ENCODE results near the gene ADAMTS15. TPM values are rescaled to one million over a fixed set of nuclear protein-coding genes. Genes with fewer than 3 reads are reported as not detected.
A peak's percentile ranks its signal among the peaks of the same experiment; 100 is the strongest.

Gene ADAMTS15
- total and polyA plus RNA-seq, 7 donors, result 0.46 to 8.9 (median 2.4) TPM

DNA sequence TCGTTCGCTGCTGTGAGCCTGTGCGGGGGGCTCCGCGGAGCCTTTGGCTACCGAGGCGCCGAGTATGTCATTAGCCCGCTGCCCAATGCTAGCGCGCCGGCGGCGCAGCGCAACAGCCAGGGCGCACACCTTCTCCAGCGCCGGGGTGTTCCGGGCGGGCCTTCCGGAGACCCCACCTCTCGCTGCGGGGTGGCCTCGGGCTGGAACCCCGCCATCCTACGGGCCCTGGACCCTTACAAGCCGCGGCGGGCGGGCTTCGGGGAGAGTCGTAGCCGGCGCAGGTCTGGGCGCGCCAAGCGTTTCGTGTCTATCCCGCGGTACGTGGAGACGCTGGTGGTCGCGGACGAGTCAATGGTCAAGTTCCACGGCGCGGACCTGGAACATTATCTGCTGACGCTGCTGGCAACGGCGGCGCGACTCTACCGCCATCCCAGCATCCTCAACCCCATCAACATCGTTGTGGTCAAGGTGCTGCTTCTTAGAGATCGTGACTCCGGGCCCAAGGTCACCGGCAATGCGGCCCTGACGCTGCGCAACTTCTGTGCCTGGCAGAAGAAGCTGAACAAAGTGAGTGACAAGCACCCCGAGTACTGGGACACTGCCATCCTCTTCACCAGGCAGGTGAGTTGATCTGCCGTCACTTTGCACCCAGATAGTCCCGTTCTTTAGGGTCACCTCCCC is 1.0 kb downstream of the ADAMTS15 start:
- TF ChIP-seq POLR2AphosphoS5 (IDR thresholded peaks at IDR 0.05) (no peak), EP300 (IDR thresholded peaks at IDR 0.05) (no peak), POLR2A (IDR thresholded peaks at IDR 0.05) (no peak)
- TF ChIP-seq, protein P1, sequence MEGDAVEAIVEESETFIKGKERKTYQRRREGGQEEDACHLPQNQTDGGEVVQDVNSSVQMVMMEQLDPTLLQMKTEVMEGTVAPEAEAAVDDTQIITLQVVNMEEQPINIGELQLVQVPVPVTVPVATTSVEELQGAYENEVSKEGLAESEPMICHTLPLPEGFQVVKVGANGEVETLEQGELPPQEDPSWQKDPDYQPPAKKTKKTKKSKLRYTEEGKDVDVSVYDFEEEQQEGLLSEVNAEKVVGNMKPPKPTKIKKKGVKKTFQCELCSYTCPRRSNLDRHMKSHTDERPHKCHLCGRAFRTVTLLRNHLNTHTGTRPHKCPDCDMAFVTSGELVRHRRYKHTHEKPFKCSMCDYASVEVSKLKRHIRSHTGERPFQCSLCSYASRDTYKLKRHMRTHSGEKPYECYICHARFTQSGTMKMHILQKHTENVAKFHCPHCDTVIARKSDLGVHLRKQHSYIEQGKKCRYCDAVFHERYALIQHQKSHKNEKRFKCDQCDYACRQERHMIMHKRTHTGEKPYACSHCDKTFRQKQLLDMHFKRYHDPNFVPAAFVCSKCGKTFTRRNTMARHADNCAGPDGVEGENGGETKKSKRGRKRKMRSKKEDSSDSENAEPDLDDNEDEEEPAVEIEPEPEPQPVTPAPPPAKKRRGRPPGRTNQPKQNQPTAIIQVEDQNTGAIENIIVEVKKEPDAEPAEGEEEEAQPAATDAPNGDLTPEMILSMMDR (IDR thresholded peaks at IDR 0.05), result no peak
- Histone ChIP-seq H3K9me3 (no peaks in the 10 kb centered on the region), H3K4me1 (peaks cover 0 to 22% (median 20%) of the 10 kb centered on the region in 4 donors), H3K4me3 (peak overlapping the region; percentile 39 to 63 (median 59)), H3K36me3 (no peaks in the 10 kb centered on the region), H3K27ac (peak overlapping the region; percentile 62 to 81 (median 78)), H3K27me3 (peaks cover 0 to 13% (median 0%) of the 10 kb centered on the region in 3 donors)
- WGBS, 2 donors, result 2 to 4% methylated on average over 64 of the region's 64 CpGs
- no peak for DNase-seq
- intact Hi-C loops (cut with DNase I), result no loop called here

DNA sequence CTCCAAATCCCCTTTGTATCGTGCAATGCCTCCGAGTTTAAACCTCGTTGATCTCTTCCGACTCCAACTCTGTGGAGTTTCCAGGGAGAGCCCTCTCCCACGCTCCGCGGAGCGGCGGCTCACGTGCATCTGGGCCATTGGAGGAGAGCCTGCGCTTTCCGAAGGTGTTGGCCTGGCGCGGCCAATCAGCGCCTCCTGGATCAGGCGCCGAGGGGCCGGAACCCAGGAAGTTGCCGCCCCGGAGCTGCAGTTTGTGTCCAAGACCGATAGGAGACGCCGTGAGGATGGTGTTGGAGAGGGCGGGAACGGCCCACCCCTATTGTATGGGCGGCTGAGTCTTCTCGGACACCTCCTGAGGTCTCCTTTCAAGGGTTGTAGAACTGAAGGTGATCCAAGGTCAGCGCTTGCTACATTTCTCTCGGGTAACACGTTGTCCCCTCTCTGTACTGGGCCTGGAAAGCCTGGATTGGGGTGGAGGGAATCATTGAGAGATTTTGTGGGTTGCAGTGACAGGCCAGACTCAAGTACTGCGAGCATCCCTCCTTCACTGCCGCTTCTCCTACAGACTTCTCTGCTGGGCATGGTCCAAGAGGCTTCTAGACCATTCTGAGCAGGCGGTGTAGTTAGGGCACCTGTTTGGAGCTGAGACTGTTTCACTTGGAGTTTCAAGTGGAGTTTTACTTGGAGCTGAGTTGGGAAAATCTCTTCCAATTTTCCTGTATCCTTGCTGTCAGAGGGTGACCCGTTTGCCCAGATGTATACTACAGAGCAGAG is 1.7 kb downstream of the ADAMTS15 start:
- Histone ChIP-seq H3K27ac (peak overlapping the region; percentile 62 to 81 (median 78)), H3K4me1 (peaks cover 0 to 22% (median 20%) of the 10 kb centered on the region in 4 donors), H3K27me3 (peaks cover 0 to 13% (median 0%) of the 10 kb centered on the region in 3 donors), H3K9me3 (no peaks in the 10 kb centered on the region), H3K36me3 (no peaks in the 10 kb centered on the region), H3K4me3 (peak overlapping the region; percentile 39 to 63 (median 59))
- WGBS, 2 donors, result 22 to 32% methylated on average over 34 of the region's 34 CpGs
- TF ChIP-seq POLR2A (IDR thresholded peaks at IDR 0.05) (no peak), POLR2AphosphoS5 (IDR thresholded peaks at IDR 0.05) (peak; percentile 61 to 80 (median 72)), EP300 (IDR thresholded peaks at IDR 0.05) (no peak)
- TF ChIP-seq, protein P1 (IDR thresholded peaks at IDR 0.05), result peak in 3 of 4 experiments; percentile 22 to 35 (median 33)
- DNase-seq, result peak; percentile 92
- intact Hi-C loops (cut with DNase I), result no loop called here

DNA sequence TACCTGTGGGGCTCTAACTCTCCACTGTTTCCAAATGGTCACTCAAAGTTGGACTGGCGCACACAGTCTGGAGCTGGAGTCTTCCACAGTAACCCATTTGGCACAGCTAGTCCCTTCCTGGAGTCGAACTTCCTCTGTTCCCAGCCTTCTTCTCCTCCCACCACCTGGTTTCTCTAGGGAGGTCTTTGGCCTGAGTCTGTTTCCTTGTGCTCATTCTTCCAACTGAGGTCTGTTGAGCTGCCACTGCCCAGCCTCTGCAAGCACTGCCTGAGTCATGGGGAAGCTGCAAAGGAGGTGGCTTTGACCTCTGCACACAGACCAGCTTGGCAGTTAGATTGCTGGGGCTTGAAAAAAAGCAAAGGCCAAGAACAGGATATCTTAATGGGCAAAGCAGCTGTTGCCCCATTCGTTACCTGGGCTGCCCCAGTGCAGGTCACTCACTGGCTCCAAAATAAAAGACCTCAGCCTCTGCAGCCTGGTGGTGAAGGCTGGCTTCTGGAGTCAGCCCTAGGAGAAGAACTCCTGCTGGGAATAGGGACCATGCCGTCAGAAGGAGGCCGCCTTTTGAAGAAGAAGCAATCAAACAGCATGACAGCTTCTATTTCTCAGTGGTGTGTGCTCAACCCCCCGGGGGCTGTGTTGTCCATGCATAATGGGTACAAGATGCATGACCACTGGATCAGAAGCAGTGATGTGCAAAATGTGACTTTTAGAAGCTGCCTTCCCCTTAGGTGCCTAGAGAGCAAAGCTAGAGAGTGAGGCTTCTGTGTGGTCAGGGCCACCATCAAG is 3.0 kb downstream of the ADAMTS15 start:
- Histone ChIP-seq H3K9me3 (no peaks in the 10 kb centered on the region), H3K36me3 (no peaks in the 10 kb centered on the region), H3K4me1 (peaks cover 0 to 22% (median 20%) of the 10 kb centered on the region in 4 donors), H3K4me3 (peak overlapping the region in 2 of 4 donors; percentile 6 to 62), H3K27me3 (peaks cover 0 to 13% (median 0%) of the 10 kb centered on the region in 3 donors), H3K27ac (peak overlapping the region in 3 of 4 donors; percentile 38 to 81 (median 79))
- TF ChIP-seq POLR2A (IDR thresholded peaks at IDR 0.05) (no peak), EP300 (IDR thresholded peaks at IDR 0.05) (no peak), POLR2AphosphoS5 (IDR thresholded peaks at IDR 0.05) (no peak)
- TF ChIP-seq, protein P1 (IDR thresholded peaks at IDR 0.05), result no peak
- no peak for DNase-seq
- WGBS, 2 donors, result 64 to 74% methylated on average over 6 of the region's 6 CpGs
- intact Hi-C loops (cut with DNase I), result no loop called here

DNA sequence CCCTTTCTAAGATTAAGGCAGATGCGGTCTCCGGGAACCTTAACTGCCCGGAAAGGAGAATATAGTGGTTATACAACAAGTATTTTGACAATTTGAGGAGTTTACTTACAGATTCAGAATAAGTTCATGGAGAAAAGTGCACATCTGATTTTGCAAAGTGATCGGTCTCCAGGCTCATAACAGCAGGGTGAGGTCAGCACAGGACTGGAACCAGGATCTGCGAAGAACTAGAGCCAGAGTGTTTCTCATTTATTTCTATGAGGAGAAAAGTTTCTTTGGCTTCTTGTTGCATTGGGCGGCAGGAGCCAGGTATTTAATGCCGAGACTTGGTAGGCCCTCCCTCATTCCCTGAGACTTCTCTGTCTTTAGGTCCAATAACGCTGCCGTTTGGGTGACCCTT is 3.7 kb downstream of the ADAMTS15 start:
- intact Hi-C loops (cut with DNase I), result no loop called here
- H3K27me3 ChIP-seq, result peaks cover 0 to 13% (median 0%) of the 10 kb centered on the region in 3 donors
- H3K27ac ChIP-seq, result peak overlapping the region in 3 of 4 donors; percentile 12 to 81 (median 38)
- H3K4me1 ChIP-seq, result peaks cover 0 to 22% (median 20%) of the 10 kb centered on the region in 4 donors
- DNase-seq, result no peak
- WGBS, 2 donors, result 87 to 93% methylated on average over 9 of the region's 9 CpGs
- H3K4me3 ChIP-seq, result no peak overlapping the region
- TF ChIP-seq EP300 (IDR thresholded peaks at IDR 0.05) (no peak), POLR2AphosphoS5 (IDR thresholded peaks at IDR 0.05) (no peak), POLR2A (IDR thresholded peaks at IDR 0.05) (no peak)
- TF ChIP-seq, protein P1 (IDR thresholded peaks at IDR 0.05), result no peak
- H3K9me3 ChIP-seq, result no peaks in the 10 kb centered on the region
- H3K36me3 ChIP-seq, result no peaks in the 10 kb centered on the region

Measured in sigmoid colon (tissue), 7 donors.